ENCODE measurements around the gene MCOLN3.
A peak's percentile ranks its signal among the peaks of the same experiment; 100 is the strongest.
"Not testable (repeated sequence)": the region's sequence is repeated elsewhere in the genome, so short reads cannot be mapped to it uniquely, and the experiment has no call there.

MCOLN3 gene

DNA sequence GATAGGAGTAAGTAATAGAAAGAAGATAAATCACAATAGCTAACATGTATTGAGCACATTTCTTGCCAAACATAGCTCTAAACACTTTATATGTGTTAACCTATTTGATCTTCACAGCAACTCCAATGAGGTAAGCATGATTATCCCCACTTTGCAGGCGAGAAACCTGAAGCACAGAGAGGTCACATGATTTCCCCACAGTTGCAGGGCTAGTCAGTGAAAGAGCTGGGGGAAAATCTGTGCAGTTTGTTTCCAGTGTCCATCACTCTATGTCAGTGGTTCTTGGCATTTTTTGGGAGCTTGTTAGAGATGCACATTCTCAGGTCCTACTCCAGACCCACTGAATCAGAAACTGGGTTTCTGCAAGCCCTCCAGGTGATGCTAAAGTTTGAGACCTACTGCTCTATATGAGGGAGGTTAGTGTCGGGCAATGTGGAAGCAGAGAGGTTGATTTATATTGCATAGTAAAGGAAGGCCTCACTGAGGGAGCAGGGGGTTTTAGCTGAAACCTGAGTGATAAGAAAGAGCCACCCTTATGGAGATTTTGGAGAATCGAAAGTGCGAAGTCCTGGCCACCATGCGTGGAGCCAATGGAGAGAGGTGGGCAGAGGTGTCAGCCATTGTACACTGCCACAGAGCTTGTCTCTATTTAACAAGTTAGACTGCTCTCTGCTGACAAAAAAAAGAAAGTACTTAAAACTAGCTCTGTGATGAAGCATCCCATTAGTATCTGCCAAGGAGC is 20.9 kb downstream of the MCOLN3 start:
- Histone ChIP-seq H3K4me1 (ENCODE audit: insufficient read depth, low read length) (no peaks in the 10 kb centered on the region), H3K9me3 (ENCODE audit: control insufficient read depth, insufficient read depth, low read length) (no peaks in the 10 kb centered on the region), H3K9ac (ENCODE audit: low read depth, low read length) (no peak overlapping the region), H3K36me3 (ENCODE audit: insufficient read depth, low read length) (no peaks in the 10 kb centered on the region)

DNA sequence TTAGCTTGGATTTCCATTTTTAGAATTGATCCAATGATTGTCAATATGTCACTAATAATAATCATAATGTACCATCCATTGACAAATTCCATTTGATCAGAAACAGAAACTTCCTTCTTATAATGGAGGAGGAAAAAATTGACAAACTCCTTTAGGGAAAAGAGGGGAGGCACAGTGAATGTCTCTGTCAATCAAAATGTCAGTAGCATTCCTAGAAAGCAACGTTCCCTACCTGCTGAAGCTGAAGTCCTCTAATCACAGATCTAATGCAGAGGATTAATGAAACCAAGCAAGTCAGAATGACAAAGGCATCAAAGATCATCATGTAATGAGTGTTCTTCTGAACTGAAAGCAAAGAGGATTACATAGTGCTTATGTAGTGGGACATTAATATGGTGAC is 22.4 kb downstream of the MCOLN3 start:
- Histone ChIP-seq H3K4me1 (ENCODE audit: insufficient read depth, low read length) (no peaks in the 10 kb centered on the region), H3K9ac (ENCODE audit: low read depth, low read length) (no peak overlapping the region), H3K9me3 (ENCODE audit: control insufficient read depth, insufficient read depth, low read length) (no peaks in the 10 kb centered on the region), H3K36me3 (ENCODE audit: insufficient read depth, low read length) (no peaks in the 10 kb centered on the region)

- H3K4me1 ChIP-seq (ENCODE audit: insufficient read depth, low read length), result no peaks in the 10 kb centered on the region
These were observed 23.6 kb downstream of the MCOLN3 start for GRCh38 chr1:85024736-85025135.

GRCh38 chr1:85022700-85023099 is 25.6 kb downstream of the MCOLN3 start:
- no peaks in the 10 kb centered on the region for H3K36me3 ChIP-seq (ENCODE audit: insufficient read depth, low read length)
- no peaks in the 10 kb centered on the region for H3K9me3 ChIP-seq (ENCODE audit: control insufficient read depth, insufficient read depth, low read length)
- H3K9ac ChIP-seq (ENCODE audit: low read depth, low read length), result no peak overlapping the region
- H3K4me1 ChIP-seq (ENCODE audit: insufficient read depth, low read length), result no peaks in the 10 kb centered on the region

More at GRCh38 chr1:85024736-85025135, 23.6 kb downstream of the MCOLN3 start:
- H3K9ac ChIP-seq (ENCODE audit: low read depth, low read length), result no peak overlapping the region
- H3K36me3 ChIP-seq (ENCODE audit: insufficient read depth, low read length), result no peaks in the 10 kb centered on the region
- no peaks in the 10 kb centered on the region for H3K9me3 ChIP-seq (ENCODE audit: control insufficient read depth, insufficient read depth, low read length)

GRCh38 chr1:85019994-85020393 is 28.3 kb downstream of the MCOLN3 start:
- no peaks in the 10 kb centered on the region for H3K9me3 ChIP-seq (ENCODE audit: control insufficient read depth, insufficient read depth, low read length)
- H3K36me3 ChIP-seq (ENCODE audit: insufficient read depth, low read length), result no peaks in the 10 kb centered on the region
- H3K4me1 ChIP-seq (ENCODE audit: insufficient read depth, low read length), result no peaks in the 10 kb centered on the region
- no peak overlapping the region for H3K9ac ChIP-seq (ENCODE audit: low read depth, low read length)

DNA sequence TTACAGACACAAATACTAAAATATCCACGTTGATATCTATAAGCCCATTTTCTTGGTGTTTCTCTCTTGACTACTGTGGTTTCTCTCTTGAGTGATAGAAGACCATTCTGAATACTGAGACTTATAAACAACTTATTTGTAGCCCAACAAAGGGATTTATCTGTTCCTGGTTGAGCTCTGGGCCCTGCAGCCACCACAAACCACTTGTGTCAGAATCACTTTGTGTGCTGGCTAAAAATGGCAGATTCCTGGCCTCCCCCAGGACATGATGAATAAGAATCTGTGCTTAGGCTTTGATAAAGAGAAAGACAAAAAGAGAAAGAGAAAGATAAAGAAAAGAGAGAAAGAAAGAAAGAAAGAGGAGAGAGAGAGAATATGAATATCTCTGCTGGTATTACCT is 32.5 kb downstream of the MCOLN3 start:
- Histone ChIP-seq H3K4me1 (ENCODE audit: insufficient read depth, low read length) (no peaks in the 10 kb centered on the region), H3K9me3 (ENCODE audit: control insufficient read depth, insufficient read depth, low read length) (no peaks in the 10 kb centered on the region), H3K36me3 (ENCODE audit: insufficient read depth, low read length) (no peaks in the 10 kb centered on the region), H3K9ac (ENCODE audit: low read depth, low read length) (no peak overlapping the region)

DNA sequence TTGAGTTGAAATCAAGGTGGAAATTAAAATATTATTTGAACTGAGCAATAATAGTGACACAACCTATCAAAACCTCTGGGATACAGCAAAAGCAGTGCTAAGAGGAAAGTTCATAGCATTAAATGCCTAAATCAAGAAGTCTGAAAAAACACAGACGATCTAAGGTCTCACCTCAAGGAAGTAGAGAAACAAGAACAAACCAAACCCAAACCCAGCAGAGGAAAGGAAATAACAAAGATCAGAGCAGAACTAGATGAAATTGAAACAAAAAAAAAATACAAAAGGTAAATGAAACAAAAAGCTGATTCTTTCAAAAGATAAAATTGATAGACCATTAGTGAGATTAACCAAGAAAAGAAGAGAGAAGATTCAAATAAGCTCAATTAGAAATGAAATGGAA is 42.7 kb downstream of the MCOLN3 start:
- not testable (repeated sequence) for H3K9ac ChIP-seq (ENCODE audit: low read depth, low read length); H3K4me1 ChIP-seq (ENCODE audit: insufficient read depth, low read length); H3K36me3 ChIP-seq (ENCODE audit: insufficient read depth, low read length); H3K9me3 ChIP-seq (ENCODE audit: control insufficient read depth, insufficient read depth, low read length)

- Histone ChIP-seq H3K9ac (ENCODE audit: low read depth, low read length) (no peak overlapping the region), H3K4me1 (ENCODE audit: insufficient read depth, low read length) (peaks cover 5% of the 10 kb centered on the region; the same call in 1 of the 2 replicates), H3K9me3 (ENCODE audit: control insufficient read depth, insufficient read depth, low read length) (no peaks in the 10 kb centered on the region), H3K36me3 (ENCODE audit: insufficient read depth, low read length) (no peaks in the 10 kb centered on the region)
These were observed 46.6 kb downstream of the MCOLN3 start for GRCh38 chr1:85001742-85002141.

GRCh38 chr1:84998642-84999280 is 49.5 kb downstream of the MCOLN3 start:
- Histone ChIP-seq H3K36me3 (ENCODE audit: insufficient read depth, low read length) (no peaks in the 10 kb centered on the region), H3K4me1 (ENCODE audit: insufficient read depth, low read length) (peaks cover 5% of the 10 kb centered on the region; the same call in 1 of the 2 replicates), H3K9me3 (ENCODE audit: control insufficient read depth, insufficient read depth, low read length) (no peaks in the 10 kb centered on the region), H3K9ac (ENCODE audit: low read depth, low read length) (peak overlapping the region; percentile 77; the same call in 1 of the 2 replicates)

DNA sequence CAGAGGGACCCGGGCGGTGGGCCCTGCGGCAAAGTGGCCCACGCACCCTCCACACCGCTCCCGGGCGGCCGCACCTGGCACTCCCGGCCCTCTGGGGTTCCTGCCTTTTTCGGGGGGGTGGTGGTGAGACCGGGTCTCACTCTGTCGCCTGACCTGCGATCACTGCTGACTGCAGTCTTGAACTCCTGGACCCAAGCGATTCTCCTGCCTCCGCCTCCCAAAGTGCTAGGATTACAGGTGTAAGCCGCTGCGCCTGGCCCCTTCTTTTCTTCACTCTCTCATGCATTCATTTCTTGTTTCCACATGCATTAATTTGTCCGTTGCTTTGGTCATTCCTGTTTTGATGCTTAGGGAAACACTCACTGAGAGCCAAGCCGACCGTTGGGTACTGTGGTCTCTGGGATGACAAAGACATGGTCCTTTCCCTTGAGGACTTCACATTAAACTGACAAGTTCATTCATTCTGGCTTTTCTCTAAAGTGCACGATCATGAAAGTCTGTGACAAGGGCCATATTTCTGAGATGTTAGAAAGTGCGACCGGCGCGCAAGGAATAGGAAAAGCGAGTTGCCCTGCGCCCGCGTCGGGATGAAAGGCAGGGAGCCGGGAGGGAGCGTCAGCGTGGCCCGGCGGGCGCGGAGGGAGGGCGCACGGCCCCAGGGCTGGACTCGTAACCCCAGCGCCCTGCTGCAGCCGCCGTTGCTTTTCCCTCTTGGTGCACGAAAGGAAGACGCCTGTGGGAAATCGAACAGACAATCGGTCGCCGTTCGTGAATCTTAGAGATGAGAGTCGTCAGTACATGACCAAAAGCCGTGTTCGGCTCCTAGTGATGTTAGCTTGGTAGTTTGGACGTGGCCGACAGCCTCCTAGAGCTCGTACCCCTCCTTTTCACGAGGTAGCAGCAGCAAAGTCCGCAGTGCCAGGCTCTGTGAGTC is 50.4 kb downstream of the MCOLN3 start:
- no peaks in the 10 kb centered on the region for H3K9me3 ChIP-seq (ENCODE audit: control insufficient read depth, insufficient read depth, low read length)
- peaks cover 5% of the 10 kb centered on the region; the same call in 1 of the 2 replicates for H3K4me1 ChIP-seq (ENCODE audit: insufficient read depth, low read length)
- peak overlapping the region; percentile 77; the same call in 1 of the 2 replicates for H3K9ac ChIP-seq (ENCODE audit: low read depth, low read length)
- H3K36me3 ChIP-seq (ENCODE audit: insufficient read depth, low read length), result no peaks in the 10 kb centered on the region

DNA sequence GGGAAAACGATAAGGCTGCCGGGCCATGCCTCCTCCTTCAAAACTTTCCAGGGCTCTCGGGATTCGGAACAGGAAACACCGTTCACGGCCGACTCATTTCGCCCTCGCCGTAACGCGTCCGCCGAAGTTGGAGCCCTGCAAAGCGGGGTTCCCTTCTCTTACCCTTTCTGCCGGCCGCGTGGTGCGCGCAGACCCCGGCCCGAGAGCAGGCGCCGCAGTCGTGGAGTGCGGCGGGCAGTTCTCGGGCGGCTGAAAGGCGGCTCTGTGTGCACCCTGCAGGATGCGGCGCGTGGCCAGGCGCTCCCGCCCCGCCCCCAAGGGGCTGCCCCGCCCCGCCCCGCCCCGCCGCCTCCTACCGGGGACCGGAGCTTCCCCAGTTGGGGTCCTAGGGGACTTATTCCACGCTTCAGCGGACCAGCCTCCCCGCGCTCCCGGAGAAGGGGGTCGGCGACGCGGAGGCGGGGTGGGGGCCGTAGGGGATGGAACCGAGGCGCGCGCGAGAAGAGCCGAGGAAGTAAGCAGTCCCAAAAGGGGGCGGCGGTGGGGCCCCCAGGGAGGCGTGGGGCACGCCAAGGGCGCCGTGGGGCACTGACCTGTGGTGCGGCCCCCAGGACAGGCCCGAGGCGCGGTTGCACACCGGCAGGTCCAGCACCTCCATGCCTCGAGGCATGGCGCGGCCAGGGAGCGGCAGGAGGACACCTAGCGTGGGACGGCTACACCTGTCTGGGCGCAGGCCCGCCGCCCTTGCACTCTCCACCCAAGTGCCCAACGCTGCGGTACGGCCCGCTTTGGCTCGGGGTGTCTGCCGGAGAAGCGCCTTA is 51.2 kb downstream of the MCOLN3 start, which contains the start of gene MCOLN2:
Gene MCOLN2, minus strand, starts transcription at position 268 of the 821 bp plus-strand sequence. Its CDS starts 241 bp downstream, at position 27.
- Histone ChIP-seq H3K36me3 (ENCODE audit: insufficient read depth, low read length) (no peaks in the 10 kb centered on the region), H3K9ac (ENCODE audit: low read depth, low read length) (peak within 1 kb of the TSS; percentile 77)

GRCh38 chr1:84995484-84996334 is 52.6 kb downstream of the MCOLN3 start:
- Histone ChIP-seq H3K9ac (ENCODE audit: low read depth, low read length) (peak overlapping the region; percentile 77; the same call in 1 of the 2 replicates), H3K36me3 (ENCODE audit: insufficient read depth, low read length) (no peaks in the 10 kb centered on the region), H3K9me3 (ENCODE audit: control insufficient read depth, insufficient read depth, low read length) (no peaks in the 10 kb centered on the region), H3K4me1 (ENCODE audit: insufficient read depth, low read length) (peaks cover 5% of the 10 kb centered on the region; the same call in 1 of the 2 replicates)

More for the DNA sequence above, 51.2 kb downstream of the MCOLN3 start, which contains the start of gene MCOLN2:
- Histone ChIP-seq H3K9me3 (ENCODE audit: control insufficient read depth, insufficient read depth, low read length) (no peaks in the 10 kb centered on the region), H3K4me1 (ENCODE audit: insufficient read depth, low read length) (peaks cover 5% of the 10 kb centered on the region; the same call in 1 of the 2 replicates)
